ENCODE measurements around the gene C19orf12.

Gene C19orf12

GRCh38 chr19:29714953-29715700 is at the start of gene C19orf12:
TSS of gene C19orf12 (minus strand) at chr19:29715261. CDS start at chr19:29708413, 6,848 bp downstream.
- peak; percentile 12 for DNase-seq

GRCh38 chr19:29764361-29764760 is 49.3 kb upstream of the C19orf12 start:
- DNase-seq, result no peak

- no peak for DNase-seq
Measured at GRCh38 chr19:29763196-29763595, 48.1 kb upstream of the C19orf12 start.

GRCh38 chr19:29761575-29762232 is 46.6 kb upstream of the C19orf12 start:
- no peak for DNase-seq

GRCh38 chr19:29760752-29761502 is 45.9 kb upstream of the C19orf12 start:
- no peak for DNase-seq

GRCh38 chr19:29759359-29759758 is 44.3 kb upstream of the C19orf12 start:
- no peak for DNase-seq

GRCh38 chr19:29758863-29759262 is 43.8 kb upstream of the C19orf12 start:
- DNase-seq, result no peak

- DNase-seq, result no peak
Measured at GRCh38 chr19:29757551-29757950, 42.5 kb upstream of the C19orf12 start.

GRCh38 chr19:29753934-29754305 is 38.9 kb upstream of the C19orf12 start:
- no peak for DNase-seq

GRCh38 chr19:29753190-29753933 is 38.3 kb upstream of the C19orf12 start:
- DNase-seq, result no peak

GRCh38 chr19:29752450-29753025 is 37.5 kb upstream of the C19orf12 start:
- no peak for DNase-seq

GRCh38 chr19:29751932-29752331 is 36.9 kb upstream of the C19orf12 start:
- DNase-seq, result no peak

- no peak for DNase-seq
Measured at GRCh38 chr19:29750001-29750400, 34.9 kb upstream of the C19orf12 start.

GRCh38 chr19:29748996-29749849 is 34.2 kb upstream of the C19orf12 start:
- no peak for DNase-seq

- no peak for DNase-seq
Measured at GRCh38 chr19:29745253-29745652, 30.2 kb upstream of the C19orf12 start.

GRCh38 chr19:29743681-29744080 is 28.6 kb upstream of the C19orf12 start:
- no peak for DNase-seq

- DNase-seq, result no peak
Measured at GRCh38 chr19:29741776-29742175, 26.7 kb upstream of the C19orf12 start.

- DNase-seq, result no peak
Measured at GRCh38 chr19:29741226-29741625, 26.2 kb upstream of the C19orf12 start.

- DNase-seq, result no peak
Measured at GRCh38 chr19:29737461-29738000, 22.5 kb upstream of the C19orf12 start.

GRCh38 chr19:29735829-29736228 is 20.8 kb upstream of the C19orf12 start:
- no peak for DNase-seq

- no peak for DNase-seq
Measured at GRCh38 chr19:29731331-29731850, 16.3 kb upstream of the C19orf12 start.
